NCI-H1436 treated with DMSO at 0.1 percent for 48 hours (cell line): ENCODE data around the gene LONP2.
"Not testable (repeated sequence)": the region's sequence is repeated elsewhere in the genome, so short reads cannot be mapped to it uniquely, and the experiment has no call there.

Experiments used
- DNase-seq: peaks from one replicate; lab custom pipeline; 2025; lab: John Stamatoyannopoulos, UW

LONP2 gene

DNA sequence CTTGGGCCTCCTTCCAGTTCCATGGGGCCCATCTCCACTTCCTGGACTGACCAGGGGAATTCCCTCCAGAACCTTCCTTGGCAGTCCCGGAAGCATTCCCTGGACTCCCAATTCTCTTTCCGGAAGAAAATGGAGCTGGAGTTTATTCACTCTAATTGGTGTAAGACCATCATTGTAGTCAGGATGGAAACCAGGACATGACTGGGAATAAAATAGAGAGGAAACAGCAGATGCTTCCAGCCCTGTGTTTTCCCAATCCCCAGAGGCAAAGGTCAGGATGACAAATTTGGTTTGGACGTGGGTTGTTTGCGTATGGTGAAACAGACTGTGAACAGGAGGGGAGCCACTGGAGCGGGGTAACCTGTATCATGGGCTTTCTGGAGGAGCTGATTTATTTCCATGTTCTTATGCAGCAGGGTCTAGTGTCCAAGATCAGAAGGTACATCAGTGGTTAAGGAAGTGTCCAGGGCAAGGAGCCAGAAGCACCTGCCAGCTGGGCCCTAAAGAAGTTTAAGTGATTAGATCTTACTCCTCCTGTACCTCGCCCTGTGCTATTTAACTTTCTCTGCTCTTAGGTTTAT is 8.5 kb upstream of the LONP2 start:
- DNase-seq, result no peak

DNA sequence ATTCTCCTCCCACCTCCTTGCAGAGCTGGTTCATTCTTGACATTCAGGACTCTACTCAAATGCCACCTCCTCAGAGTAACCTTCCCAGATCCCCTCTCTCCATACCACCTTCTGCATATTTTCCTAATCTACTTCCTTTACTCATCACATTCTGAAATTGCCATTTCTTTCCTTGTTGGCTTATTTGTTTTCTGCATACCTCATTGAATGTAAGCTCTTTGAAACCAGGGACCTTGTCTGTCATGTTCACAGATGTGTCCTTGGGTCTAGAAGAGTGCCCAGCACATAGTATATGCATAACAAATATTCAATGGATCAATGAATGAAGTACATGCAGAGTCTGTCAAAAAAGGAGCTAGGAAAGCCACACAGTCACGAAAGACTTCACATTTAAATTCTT is 7.8 kb upstream of the LONP2 start:
- no peak for DNase-seq

DNA sequence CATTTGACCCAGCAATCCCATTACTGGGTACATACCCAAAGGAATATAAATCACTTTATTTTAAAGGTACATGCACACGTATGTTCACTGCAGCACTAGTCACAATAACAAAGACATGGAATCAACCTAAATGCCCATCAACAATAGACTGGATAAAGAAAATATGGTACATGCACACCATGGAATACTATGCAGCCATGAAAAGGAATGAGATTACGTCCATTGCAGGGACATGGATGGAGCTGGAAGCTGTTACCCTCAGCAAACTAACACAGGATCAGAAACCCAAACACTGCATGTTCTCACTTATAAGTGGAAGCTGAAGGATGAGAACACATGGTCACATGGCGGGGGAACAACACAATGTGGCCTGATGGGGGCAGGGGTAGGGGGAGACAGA is 4.0 kb upstream of the LONP2 start:
- not testable (repeated sequence) for DNase-seq

DNA sequence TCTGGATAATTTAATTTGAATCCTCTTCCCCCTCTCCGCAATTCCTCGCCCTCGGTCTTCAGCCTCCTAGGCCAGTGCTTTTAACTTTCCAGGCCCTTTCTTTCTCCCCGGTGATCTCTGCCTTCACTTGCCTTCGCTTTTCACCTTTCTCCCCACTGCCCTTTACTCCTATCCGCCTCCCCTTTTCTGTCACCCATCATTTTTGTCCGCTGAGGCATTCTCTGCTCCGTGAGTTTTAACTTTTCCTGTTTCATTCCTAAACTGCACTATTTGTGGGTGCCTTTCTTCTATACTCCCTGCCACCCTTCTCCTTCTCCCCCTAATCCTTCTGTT is 729 bp downstream of the LONP2 start:
- no peak for DNase-seq

DNA sequence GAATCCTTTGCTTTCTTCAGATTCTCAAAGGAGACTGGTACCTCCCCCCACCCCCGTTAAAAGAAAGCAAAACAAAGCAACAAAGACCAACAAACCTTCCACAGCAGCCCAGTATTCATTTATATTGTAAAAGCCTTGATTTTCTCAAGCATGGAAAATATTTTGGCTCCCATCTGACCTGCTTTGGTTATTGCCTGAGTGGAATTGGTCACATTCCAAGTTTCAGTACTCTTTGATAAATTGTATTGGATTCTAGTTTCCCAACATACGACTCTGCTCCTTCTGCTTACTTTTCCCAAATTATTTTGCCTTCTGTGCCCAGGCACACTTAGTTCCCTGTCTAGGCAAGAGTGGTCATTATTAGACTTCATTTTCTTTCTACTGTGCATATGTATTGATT is 2.0 kb downstream of the LONP2 start:
- DNase-seq, result no peak

DNA sequence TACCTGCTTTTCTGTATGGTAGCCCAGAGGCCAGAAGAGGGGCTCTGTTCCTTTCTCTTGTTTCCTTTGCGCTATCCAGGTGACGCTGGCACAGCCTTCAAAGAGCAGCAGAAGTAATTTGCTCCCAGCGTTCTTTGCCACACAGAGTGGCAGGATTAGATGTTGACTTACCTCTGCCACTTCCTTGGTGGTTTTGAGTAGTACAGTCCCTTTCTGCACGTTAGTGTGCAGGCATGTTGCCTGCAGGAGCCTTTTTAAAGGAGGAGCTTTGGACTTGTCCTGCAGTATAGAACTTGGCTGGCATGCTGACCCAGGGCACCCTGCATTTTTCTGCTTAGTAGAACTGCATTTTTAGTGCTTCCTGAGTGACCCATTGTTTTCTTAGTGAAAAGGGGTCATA is 3.2 kb downstream of the LONP2 start, which contains the start of gene ABCC11:
Gene ABCC11 (minus strand): TSS at position 229 of the 400 bp plus-strand sequence. CDS start 15,618 bp downstream, outside the sequence.
- DNase-seq, result no peak

DNA sequence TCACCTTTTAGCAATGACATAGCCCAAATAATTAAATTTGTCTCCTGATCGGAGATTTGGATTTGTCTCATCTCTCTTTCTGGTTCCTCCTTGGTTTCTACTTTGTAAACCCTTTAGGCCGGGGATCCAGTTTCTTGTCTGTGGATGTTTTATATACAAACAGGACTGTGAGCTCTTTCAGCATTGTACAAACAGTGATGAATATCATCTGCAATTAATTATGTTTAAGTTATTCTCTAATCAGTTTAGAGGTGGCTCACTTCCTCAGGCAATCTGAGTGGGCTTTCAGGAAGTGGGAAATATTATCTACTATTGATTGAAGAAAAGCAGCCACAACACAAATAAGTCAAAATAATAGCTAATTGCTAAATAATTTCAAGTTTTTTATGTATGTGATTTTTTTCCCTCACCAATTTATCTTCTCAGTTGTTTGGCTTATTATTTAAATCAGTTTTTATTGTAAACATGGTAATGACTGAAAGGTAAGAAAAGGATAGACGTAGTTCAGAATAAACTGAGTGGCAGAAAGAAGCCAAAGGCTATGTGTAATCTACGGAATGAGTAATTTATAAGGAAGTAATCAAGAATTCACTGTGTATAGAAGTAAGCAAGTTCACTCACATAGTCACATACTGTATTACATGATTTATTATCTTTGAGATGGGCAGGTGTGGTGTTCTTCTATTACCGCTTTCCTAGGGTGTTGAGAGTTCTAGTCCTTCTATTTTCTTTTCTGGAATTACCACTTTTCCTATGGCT is 6.6 kb downstream of the LONP2 start:
- no peak for DNase-seq

DNA sequence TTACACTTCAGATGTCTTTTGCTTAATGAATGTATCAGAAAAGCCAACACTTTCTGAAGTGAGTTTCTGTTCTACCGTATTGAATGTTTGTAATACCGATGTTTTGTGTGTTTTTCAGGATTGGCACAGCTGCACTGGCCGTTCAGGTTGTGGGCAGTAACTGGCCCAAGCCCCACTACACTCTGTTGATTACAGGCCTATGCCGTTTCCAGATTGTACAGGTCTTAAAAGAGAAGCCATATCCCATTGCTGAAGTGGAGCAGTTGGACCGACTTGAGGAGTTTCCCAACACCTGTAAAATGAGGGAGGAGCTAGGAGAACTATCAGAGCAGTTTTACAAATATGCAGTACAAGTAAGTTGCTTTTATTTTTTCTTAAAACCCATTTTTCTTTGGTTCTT is 7.9 kb downstream of the LONP2 start:
- DNase-seq, result no peak

DNA sequence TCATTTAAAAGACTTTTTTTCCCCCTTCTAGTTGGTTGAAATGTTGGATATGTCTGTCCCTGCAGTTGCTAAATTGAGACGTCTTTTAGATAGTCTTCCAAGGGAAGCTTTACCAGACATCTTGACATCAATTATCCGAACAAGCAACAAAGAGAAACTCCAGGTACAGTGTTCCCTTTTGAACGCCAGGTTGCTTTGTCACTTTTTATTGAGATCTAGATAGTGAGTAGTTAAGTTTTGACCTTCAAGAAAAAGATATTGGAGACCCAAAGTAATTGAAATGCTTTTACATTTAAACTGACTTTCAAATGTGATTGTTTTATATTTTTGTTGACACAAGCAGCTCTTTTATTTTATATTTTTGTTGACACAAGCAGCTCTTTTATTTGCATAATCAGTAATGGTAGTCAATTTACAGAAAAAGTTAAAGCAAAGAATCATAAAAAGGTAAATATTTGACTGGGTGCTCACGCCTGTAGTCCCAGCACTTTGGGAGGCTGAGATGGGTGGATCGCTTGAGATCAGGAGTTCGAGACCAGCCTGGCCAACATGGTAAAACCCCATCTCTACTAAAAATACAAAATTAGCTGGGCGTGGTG is 12.6 kb downstream of the LONP2 start:
- no peak for DNase-seq

DNA sequence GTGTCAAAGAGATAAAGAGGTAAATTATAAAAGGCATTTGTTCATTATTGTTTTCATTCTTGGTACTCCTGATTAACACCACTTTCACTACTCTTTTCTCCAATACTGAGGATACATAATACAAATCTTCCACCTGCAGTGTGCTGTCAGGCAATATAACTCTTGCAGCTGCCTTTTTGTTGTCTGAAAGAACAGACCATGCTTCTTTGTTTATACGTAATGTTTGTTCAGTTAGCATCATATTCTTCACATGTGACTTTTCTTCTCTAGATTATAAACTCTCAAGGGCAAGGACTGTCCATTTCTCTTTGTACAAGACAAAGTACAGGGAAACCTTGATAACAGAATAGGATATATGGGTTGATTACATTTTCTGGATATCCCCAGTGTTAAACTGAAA is 17.5 kb downstream of the LONP2 start:
- DNase-seq, result no peak

DNA sequence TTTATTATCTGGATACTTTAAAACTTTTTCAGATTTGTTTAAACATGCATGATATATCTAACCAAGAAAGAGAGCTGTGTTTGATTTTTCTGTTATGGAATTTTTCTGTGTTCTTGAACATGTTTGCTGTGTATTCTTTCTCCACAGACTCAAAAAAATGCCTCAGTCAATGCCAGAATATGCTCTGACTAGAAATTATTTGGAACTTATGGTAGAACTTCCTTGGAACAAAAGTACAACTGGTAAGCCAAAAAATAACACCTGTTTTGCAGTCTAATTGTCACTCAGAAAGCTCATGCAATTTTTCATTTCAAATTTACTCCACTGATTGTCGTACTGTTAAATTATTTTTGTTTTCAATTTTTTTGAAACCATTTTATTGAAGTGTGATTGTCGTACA is 18.5 kb downstream of the LONP2 start:
- DNase-seq, result no peak

DNA sequence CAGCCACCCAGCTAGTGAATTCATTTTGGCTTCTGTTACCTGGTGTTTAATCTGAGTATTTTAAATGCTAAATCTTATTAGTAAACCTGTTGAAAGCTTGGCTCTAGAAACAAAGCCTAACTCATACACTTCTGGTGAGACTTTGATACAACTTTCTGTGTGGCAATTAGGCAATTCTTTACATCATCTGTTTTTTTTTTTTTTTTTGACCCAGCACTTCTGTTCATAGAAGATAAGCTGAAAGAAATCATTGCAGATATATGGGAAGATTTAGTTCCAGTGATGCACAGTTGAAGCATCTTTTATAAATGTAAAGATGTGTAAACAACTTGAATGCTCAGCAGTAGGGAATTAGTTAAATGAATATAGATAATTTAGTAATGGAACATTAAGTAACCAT is 24.9 kb downstream of the LONP2 start:
- no peak for DNase-seq

DNA sequence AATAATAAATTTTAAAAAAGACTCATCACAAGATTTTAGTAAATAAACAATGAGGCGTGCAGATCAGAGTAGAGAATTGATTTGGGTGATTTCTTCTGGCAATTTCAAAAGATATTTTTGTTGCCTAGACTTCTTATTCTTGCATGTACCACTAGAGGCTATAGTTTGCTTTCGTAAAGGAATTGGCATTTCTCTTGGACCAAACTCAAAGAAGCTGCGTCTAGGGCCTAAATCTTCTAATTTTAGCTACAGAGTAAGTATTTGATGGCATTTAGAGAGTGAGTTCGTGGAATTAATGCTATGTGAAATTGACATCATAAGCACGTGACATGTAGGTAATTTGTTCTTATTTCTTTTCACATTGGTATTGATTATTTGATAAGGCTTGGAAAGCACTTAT is 27.6 kb downstream of the LONP2 start:
- DNase-seq, result no peak

DNA sequence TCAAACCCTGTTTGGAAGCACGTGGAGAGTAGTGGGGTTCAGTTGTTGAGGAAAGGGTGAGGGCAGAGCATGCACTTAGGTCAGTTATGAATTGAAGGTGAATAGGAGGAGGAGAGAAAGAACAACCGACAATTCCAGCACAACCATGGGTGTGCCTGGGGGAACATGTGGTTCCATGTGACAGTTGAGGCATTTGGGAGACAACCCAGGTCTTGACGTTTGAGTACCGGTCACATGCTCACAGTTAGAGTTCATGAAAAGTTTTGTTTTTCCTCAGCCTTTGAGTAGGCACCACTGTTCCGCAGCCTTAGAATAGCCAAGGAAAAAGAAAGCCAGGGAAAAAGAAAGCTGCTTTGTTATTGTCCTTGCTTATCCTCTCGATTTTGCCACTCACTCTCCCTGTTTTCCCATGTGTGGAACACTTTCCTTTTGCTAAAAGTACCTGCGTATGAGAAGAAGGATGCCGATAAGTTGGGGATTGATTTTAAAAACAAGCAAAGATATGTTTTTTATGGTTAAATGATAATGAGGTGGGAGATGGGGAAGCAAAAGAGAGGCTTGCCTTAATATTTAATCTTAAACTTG is 28.8 kb downstream of the LONP2 start:
- DNase-seq, result no peak

DNA sequence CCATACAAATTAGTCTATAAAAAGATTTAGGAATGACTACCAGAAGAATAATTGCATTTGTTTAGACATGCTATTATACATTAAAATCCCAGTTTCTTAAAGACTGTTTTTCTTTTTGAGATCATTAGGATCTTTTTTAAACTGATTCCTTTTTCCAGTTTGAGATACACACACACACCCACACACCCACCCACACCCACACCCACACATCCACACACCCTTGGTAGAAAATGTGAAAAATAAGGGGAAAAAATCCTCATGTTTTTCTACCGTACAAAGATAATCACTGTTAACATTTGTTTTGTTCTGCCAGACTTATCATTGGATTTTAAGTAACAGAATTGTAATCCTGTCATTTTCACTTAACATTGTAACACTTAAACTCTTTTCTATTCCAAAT is 30.4 kb downstream of the LONP2 start:
- no peak for DNase-seq

DNA sequence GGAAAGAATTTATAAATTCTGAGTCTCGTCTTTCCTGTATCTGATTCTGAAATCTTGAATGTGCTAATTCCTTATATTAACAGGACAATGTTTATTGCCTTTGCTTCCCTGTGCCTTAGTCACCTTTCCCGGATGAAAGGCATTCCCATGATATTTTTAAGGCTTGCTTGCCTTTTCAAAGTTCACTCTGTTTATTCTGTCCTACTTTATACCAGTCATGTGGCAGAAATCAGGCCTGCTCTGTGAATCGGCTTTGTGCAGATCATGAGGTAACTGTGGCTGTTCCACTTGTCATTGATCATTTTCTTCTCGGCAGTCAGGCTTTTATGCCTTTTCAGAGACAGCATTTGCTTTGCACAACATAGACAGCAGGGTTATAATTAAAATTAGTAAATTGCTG is 32.0 kb downstream of the LONP2 start:
- DNase-seq, result no peak

DNA sequence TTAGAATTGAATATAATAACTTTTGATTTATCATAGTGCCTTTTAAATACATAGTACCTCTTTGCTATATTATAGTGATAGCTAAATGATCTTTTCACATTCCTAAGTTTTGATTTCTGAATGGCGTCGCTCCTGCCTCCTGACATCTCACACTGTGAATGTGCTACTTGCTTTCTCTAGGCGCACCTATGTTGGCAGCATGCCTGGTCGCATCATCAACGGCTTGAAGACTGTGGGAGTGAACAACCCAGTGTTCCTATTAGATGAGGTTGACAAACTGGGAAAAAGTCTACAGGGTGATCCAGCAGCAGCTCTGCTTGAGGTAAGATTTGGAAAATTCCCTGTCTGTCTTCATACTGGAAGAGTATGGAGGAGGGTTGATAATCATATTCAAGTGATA is 33.1 kb downstream of the LONP2 start:
- no peak for DNase-seq

DNA sequence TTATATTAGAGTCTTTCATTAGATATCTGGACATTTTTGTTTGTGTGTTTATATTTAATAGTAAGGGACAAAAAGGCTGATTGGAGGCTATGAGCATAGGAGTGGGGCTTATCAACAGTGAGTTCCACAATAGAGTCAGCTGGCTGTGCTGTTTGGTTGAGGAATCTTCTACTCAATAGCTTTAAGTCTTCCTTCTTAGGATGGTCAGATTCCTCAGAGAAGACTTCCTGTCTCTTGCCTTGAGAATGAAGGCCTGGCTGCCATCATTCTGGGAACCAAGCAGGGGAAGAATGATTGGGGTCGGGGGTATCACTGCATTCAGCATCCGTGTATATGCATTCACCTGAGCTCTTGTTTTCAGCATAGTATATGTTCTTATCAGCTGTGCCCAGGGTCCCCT is 35.1 kb downstream of the LONP2 start:
- DNase-seq, result no peak

DNA sequence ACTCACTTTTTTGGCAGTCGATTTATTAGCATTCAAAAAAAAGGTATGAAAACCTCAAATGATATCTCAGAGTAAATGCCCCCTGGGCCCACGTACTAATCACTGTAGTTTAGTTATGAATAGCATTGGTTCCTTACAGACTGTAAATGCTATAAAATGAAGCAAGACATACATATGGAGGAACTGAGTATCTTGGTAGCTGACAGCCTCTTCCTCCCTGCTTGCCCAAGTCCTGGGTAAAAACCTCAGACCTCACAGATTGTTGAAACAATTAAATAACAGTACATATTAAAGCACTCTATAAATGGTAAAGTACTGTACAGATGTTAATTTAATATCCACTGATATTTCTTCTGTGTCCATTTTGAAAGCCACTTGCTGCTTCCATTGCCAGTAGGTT is 36.4 kb downstream of the LONP2 start:
- no peak for DNase-seq

DNA sequence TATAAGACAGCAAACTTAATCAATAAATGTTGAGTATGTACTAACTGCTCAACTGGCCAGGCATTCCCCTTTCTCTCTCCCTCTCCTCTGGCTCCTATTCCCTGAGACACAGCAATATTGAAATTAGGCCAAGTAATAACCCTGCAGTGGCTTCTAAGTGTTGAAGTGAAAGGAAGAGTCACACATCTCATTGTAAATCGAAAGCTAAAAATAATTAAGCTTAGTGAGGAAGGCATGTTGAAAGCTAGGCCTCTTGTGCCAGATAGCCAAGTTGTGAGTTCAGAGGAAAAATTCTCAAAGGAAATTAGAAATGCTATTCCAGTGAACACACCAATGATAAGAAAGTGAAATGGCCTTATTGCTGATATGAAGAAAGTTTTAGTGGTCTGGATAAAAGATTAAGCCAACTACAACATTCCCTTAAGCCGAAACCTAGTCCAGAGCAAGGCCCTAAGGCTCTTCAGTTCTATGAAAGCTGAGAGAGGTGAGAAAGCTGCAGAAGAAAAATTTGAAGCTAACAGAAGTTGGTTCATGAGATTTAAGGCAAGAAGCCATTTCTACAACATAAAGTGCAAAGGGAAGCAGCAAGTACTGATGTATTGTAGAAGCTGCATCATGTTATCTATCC is 38.6 kb downstream of the LONP2 start:
- DNase-seq, result no peak

DNA sequence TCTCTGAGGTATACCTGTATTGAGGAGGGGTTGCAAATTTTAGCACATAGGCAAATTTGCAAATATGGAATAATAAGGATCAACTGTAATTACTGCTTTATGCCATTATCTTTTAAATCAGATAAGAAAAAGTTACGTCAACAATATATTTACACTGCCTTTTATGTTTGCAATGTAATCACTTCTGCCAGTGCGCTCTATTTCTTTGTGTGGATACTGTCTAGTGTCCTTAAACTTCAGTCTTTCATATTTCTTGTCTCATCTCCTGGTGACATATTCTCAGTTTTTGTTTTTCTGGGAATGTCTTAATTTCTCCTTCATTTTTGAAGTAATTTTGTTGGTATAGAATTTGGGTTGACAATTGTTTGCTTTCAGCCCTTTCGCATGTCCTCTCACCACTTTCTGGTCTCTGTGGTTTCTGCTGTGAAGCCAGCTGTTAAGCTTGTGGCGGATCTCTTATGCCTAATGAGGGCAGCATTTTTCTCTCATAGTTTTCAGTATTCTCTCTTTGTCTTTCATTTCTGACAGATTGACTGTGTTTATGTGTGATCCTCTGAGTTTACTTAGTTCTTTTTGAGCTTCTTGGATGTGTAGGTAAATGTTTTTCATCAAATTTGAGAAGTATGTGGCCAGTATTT is 40.8 kb downstream of the LONP2 start:
- DNase-seq, result no peak

DNA sequence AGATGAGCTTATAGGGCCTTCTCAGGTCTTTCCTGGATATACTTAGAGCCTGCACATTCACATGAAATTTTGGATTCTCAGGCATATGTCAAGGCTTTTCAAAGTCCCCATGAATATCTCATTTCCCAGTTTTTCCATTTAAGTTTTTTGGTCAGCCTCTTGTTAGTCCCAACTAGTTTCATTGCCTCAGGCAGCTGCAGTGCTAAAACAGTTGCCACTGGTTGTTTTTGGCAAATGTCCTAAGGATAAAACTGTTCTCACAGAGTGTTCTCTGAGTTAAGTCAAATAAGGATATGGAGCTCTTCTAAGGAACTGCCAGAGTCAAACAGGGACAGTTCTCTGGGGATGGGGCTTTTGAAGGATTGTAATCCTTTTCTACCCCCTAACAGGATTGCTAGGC is 43.1 kb downstream of the LONP2 start:
- DNase-seq, result no peak
